Liver (tissue), 9 donors: ENCODE data around the gene LPP. TPM values are rescaled to one million over a fixed set of nuclear protein-coding genes. Genes with fewer than 3 reads are reported as not detected.

Source experiments
- DNase-seq: peaks from one replicate; pipeline ENCODE4 v3.0.0-alpha.2; 2017; ENCODE audit warnings: low spot score
- H3K27ac ChIP-seq, 2 donors: one replicate each; pipeline ENCODE4 v1.7.0; 2013; ENCODE audit warnings: inconsistent platforms in 2 of 2, low read length in 2 of 2, control low read depth in 1 of 2, low read depth in 1 of 2, mild to moderate bottlenecking in 1 of 2
- H3K27me3 ChIP-seq, 4 donors: one replicate each; pipeline versions ENCODE4 v1.6.1 to v1.7.0; 2013; ENCODE audit warnings: low read length in 3 of 4, inconsistent platforms in 1 of 4, mild to moderate bottlenecking in 1 of 4, moderate library complexity in 1 of 4; ENCODE audit not compliant: control insufficient read depth in 4 of 4, insufficient read depth in 4 of 4
- H3K36me3 ChIP-seq, 4 donors: one replicate each; pipeline versions ENCODE4 v1.6.1 to v1.7.0; 2013; ENCODE audit warnings: low read length in 3 of 4, mild to moderate bottlenecking in 3 of 4, low read depth in 1 of 4, moderate library complexity in 1 of 4; ENCODE audit not compliant: control insufficient read depth in 4 of 4, insufficient read depth in 3 of 4
- H3K4me1 ChIP-seq, 4 donors: one replicate each; pipeline versions ENCODE4 v1.6.1 to v1.7.0; 2013; ENCODE audit warnings: low read length in 3 of 4, mild to moderate bottlenecking in 3 of 4, moderate library complexity in 1 of 4; ENCODE audit not compliant: control insufficient read depth in 4 of 4, insufficient read depth in 4 of 4
- H3K4me3 ChIP-seq, 3 donors: one replicate each; pipeline versions ENCODE4 v1.6.1 to v1.7.0; 2013; ENCODE audit warnings: low read length in 3 of 3, control low read depth in 1 of 3, low read depth in 1 of 3, mild to moderate bottlenecking in 1 of 3
- H3K9ac ChIP-seq, 2 donors: one replicate each; pipeline ENCODE4 v1.7.0; 2013; ENCODE audit warnings: low read length in 2 of 2, mild to moderate bottlenecking in 2 of 2, moderate library complexity in 2 of 2, control low read depth in 1 of 2, low read depth in 1 of 2
- H3K9me3 ChIP-seq, 4 donors: one replicate each; pipeline versions ENCODE4 v1.6.1 to v1.7.0; 2013; ENCODE audit warnings: low read length in 3 of 4; ENCODE audit not compliant: control insufficient read depth in 4 of 4
- EGR1 ChIP-seq, 2 donors: IDR thresholded peaks; 2 replicates each; pipeline ENCODE4 v1.6.1; 2016 to 2018; ENCODE audit warnings: antibody characterized with exemption in 2 of 2, low read depth in 2 of 2
- FOXA1 ChIP-seq: IDR thresholded peaks from 2 replicates; pipeline ENCODE4 v1.6.1; 2016; ENCODE audit warnings: antibody characterized with exemption
- FOXA2 ChIP-seq: IDR thresholded peaks from 2 replicates; pipeline ENCODE4 v1.6.1; 2016; ENCODE audit warnings: antibody characterized with exemption
- GABPA ChIP-seq, 2 donors: IDR thresholded peaks in 1 of 2; conservative IDR thresholded peaks in 1 of 2; 2 replicates each; pipeline ENCODE4 v1.6.1; 2016; ENCODE audit warnings: antibody characterized with exemption in 2 of 2, mild to moderate bottlenecking in 1 of 2, moderate library complexity in 1 of 2
- HNF4A ChIP-seq, 2 donors: conservative IDR thresholded peaks; 2 replicates each; pipeline ENCODE4 v1.6.1; 2016; ENCODE audit warnings: antibody characterized with exemption in 2 of 2, mild to moderate bottlenecking in 2 of 2
- HNF4G ChIP-seq: IDR thresholded peaks from 2 replicates; pipeline ENCODE4 v1.6.1; 2016; ENCODE audit warnings: antibody characterized with exemption
- JUND ChIP-seq, 2 donors: IDR thresholded peaks; 2 replicates each; pipeline ENCODE4 v1.6.1; 2016; ENCODE audit warnings: antibody characterized with exemption in 2 of 2
- NR2F2 ChIP-seq: IDR thresholded peaks from 2 replicates; pipeline ENCODE4 v1.6.1; 2016; ENCODE audit warnings: antibody characterized with exemption
- RAD21 ChIP-seq, 2 donors: IDR thresholded peaks; 2 replicates each; pipeline ENCODE4 v1.6.1; 2016; ENCODE audit warnings: antibody characterized with exemption in 2 of 2, mild to moderate bottlenecking in 2 of 2
- RXRA ChIP-seq, 2 donors: IDR thresholded peaks; 2 replicates each; pipeline ENCODE4 v1.6.1; 2017 to 2018; ENCODE audit warnings: antibody characterized with exemption in 2 of 2, mild to moderate bottlenecking in 1 of 2
- SP1 ChIP-seq: IDR thresholded peaks from 2 replicates; pipeline ENCODE4 v1.6.1; 2018; ENCODE audit warnings: antibody characterized with exemption, mild to moderate bottlenecking
- TAF1 ChIP-seq: conservative IDR thresholded peaks from 2 replicates; pipeline ENCODE4 v1.6.1; 2016; ENCODE audit warnings: antibody characterized with exemption, mild to moderate bottlenecking
- YY1 ChIP-seq: IDR thresholded peaks from 2 replicates; pipeline ENCODE4 v1.6.1; 2016; ENCODE audit warnings: antibody characterized with exemption, mild to moderate bottlenecking
- WGBS: extraction: QIAGEN DNeasy Blood & Tissue Kit; methylation state at CpG from one replicate; pipeline ENCODE4 v1.1.7; 2013; 5-methylcytosine and 5-hydroxymethylcytosine counted together
- polyA plus RNA-seq, 2 donors: library from polyadenylated mRNA; stranded (reverse) in 1 of 2; unstranded in 1 of 2; fragments of 200-250 nt in 1 of 2; fragments of >200 nt in 1 of 2; fragmentation: Nextera tagmentation in 1 of 2; extraction: Ambion mirVana in 1 of 2; gene quantifications; one replicate each; pipeline versions ENCODE4 v1.2.1 to v1.2.3, GENCODE V29; 2013 to 2015
- total RNA-seq, 2 donors: library from RNA; depleted of rRNA; stranded (reverse); fragments of >200 nt; gene quantifications; one replicate each; pipeline ENCODE4 v1.2.3, GENCODE V29; 2014
- TF ChIP-seq, protein P1 (sequence below): IDR thresholded peaks from 2 replicates; pipeline ENCODE4 v1.6.1; 2016; ENCODE audit warnings: antibody characterized with exemption
- TF ChIP-seq, protein P2 (sequence below): IDR thresholded peaks from 2 replicates; pipeline ENCODE4 v1.6.1; 2016; ENCODE audit warnings: antibody characterized with exemption
- TF ChIP-seq, protein P3 (sequence below): IDR thresholded peaks from 2 replicates; pipeline ENCODE4 v1.6.1; 2016; ENCODE audit warnings: antibody characterized with exemption
- TF ChIP-seq, protein P4 (sequence below): IDR thresholded peaks from 2 replicates; pipeline ENCODE4 v1.6.1; 2016; ENCODE audit warnings: antibody characterized with exemption, mild to moderate bottlenecking
- TF ChIP-seq, protein P5 (sequence below): fragments of 150-350 bp; IDR thresholded peaks from 2 replicates; pipeline ENCODE4 v1.5.1; 2017; ENCODE audit warnings: improper control_type of control experiment, low read depth, low read length; ENCODE audit not compliant: missing input control
- donor health status: healthy.
- donor health status: healthy.
- donor health status: healthy.
- donor health status: healthy.
- donor health status: healthy.

LPP gene
- total and polyA plus RNA-seq, 4 donors, result 3.3 to 53.7 (median 28.2) TPM

DNA sequence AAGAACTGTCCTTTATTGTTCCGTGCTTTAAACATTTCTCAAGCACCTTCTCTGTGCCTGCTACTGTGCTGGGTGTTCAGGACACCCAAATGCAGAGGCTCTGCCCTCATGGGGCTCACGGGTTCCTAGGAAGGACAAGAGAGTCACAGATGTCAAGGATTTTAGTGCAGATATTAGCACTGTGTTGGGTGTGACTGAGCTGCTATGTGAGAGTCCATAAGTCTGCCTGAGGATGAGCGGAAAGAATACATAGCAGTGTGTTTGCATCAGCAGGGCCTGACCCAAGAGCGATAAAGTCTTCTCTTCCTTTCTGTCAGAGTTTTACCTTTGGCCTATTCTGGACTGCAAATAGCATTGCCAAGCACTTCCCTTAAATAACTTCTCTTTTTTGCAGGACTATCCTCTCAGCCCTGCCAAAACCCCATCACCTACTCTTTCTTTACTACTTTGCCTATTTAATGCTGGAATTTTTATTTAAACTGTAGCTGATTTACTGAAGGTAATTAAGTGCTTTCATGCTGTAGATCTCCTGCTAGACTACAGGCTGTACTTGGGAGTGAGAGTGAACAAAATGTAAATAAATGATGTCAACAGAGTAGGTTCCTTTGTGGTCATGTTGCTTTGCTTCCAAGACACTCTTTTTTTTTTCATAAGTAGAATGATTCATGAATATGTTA is 558.4 kb downstream of the LPP start:
- WGBS, result 43% methylated on average over 4 of the region's 4 CpGs

More for the DNA sequence above, 558.4 kb downstream of the LPP start:
- peaks cover 0 to 22% (median 13%) of the 10 kb centered on the region in 4 donors for H3K4me1 ChIP-seq
- peak overlapping the region; percentile 13 to 57 for H3K27ac ChIP-seq
- TF ChIP-seq RAD21 (IDR thresholded peaks at IDR 0.05) (peak; percentile 45 to 50), SP1 (peak; percentile 67), JUND (IDR thresholded peaks at IDR 0.05) (peak in 1 of 2 donors; percentile 53), TAF1 (no peak), FOXA2 (peak; percentile 44), EGR1 (IDR thresholded peaks at IDR 0.05; ENCODE audit: low read depth in 2 of 2) (no peak), FOXA1 (no peak), GABPA (IDR thresholded peaks at IDR 0.05 in 1 of 2, conservative IDR thresholded peaks at IDR 0.05 in 1 of 2) (no peak), NR2F2 (no peak), YY1 (peak; percentile 50), HNF4A (conservative IDR thresholded peaks at IDR 0.05) (peak; percentile 67 to 75), HNF4G (peak; percentile 32), RXRA (IDR thresholded peaks at IDR 0.05) (peak; percentile 68 to 77)
- TF ChIP-seq, protein P1, sequence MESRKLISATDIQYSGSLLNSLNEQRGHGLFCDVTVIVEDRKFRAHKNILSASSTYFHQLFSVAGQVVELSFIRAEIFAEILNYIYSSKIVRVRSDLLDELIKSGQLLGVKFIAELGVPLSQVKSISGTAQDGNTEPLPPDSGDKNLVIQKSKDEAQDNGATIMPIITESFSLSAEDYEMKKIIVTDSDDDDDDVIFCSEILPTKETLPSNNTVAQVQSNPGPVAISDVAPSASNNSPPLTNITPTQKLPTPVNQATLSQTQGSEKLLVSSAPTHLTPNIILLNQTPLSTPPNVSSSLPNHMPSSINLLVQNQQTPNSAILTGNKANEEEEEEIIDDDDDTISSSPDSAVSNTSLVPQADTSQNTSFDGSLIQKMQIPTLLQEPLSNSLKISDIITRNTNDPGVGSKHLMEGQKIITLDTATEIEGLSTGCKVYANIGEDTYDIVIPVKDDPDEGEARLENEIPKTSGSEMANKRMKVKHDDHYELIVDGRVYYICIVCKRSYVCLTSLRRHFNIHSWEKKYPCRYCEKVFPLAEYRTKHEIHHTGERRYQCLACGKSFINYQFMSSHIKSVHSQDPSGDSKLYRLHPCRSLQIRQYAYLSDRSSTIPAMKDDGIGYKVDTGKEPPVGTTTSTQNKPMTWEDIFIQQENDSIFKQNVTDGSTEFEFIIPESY, result peak; percentile 48
- TF ChIP-seq, protein P2, sequence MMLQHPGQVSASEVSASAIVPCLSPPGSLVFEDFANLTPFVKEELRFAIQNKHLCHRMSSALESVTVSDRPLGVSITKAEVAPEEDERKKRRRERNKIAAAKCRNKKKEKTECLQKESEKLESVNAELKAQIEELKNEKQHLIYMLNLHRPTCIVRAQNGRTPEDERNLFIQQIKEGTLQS, result peak; percentile 72
- TF ChIP-seq, protein P3, sequence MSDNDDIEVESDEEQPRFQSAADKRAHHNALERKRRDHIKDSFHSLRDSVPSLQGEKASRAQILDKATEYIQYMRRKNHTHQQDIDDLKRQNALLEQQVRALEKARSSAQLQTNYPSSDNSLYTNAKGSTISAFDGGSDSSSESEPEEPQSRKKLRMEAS, result peak; percentile 53
- TF ChIP-seq, protein P4, sequence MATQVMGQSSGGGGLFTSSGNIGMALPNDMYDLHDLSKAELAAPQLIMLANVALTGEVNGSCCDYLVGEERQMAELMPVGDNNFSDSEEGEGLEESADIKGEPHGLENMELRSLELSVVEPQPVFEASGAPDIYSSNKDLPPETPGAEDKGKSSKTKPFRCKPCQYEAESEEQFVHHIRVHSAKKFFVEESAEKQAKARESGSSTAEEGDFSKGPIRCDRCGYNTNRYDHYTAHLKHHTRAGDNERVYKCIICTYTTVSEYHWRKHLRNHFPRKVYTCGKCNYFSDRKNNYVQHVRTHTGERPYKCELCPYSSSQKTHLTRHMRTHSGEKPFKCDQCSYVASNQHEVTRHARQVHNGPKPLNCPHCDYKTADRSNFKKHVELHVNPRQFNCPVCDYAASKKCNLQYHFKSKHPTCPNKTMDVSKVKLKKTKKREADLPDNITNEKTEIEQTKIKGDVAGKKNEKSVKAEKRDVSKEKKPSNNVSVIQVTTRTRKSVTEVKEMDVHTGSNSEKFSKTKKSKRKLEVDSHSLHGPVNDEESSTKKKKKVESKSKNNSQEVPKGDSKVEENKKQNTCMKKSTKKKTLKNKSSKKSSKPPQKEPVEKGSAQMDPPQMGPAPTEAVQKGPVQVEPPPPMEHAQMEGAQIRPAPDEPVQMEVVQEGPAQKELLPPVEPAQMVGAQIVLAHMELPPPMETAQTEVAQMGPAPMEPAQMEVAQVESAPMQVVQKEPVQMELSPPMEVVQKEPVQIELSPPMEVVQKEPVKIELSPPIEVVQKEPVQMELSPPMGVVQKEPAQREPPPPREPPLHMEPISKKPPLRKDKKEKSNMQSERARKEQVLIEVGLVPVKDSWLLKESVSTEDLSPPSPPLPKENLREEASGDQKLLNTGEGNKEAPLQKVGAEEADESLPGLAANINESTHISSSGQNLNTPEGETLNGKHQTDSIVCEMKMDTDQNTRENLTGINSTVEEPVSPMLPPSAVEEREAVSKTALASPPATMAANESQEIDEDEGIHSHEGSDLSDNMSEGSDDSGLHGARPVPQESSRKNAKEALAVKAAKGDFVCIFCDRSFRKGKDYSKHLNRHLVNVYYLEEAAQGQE, result peak; percentile 39
- TF ChIP-seq, protein P5, sequence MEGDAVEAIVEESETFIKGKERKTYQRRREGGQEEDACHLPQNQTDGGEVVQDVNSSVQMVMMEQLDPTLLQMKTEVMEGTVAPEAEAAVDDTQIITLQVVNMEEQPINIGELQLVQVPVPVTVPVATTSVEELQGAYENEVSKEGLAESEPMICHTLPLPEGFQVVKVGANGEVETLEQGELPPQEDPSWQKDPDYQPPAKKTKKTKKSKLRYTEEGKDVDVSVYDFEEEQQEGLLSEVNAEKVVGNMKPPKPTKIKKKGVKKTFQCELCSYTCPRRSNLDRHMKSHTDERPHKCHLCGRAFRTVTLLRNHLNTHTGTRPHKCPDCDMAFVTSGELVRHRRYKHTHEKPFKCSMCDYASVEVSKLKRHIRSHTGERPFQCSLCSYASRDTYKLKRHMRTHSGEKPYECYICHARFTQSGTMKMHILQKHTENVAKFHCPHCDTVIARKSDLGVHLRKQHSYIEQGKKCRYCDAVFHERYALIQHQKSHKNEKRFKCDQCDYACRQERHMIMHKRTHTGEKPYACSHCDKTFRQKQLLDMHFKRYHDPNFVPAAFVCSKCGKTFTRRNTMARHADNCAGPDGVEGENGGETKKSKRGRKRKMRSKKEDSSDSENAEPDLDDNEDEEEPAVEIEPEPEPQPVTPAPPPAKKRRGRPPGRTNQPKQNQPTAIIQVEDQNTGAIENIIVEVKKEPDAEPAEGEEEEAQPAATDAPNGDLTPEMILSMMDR, result no peak
- no peak overlapping the region for H3K4me3 ChIP-seq
- H3K27me3 ChIP-seq, result no peaks in the 10 kb centered on the region
- no peak overlapping the region for H3K9ac ChIP-seq
- no peak for DNase-seq
- no peaks in the 10 kb centered on the region for H3K36me3 ChIP-seq
- H3K9me3 ChIP-seq, result no peaks in the 10 kb centered on the region
